ENCODE measurements around the gene NR4A3. TPM values are rescaled to one million over a fixed set of nuclear protein-coding genes. Genes with fewer than 3 reads are reported as not detected.
A peak's percentile ranks its signal among the peaks of the same experiment; 100 is the strongest.

NR4A3 gene
- total and polyA plus RNA-seq, 9 of the 15 experiments (the other 6 are each of a cell fraction or from before 2014, with no cell fraction given) = 0.04 to 0.07 TPM; not detected in 7

DNA sequence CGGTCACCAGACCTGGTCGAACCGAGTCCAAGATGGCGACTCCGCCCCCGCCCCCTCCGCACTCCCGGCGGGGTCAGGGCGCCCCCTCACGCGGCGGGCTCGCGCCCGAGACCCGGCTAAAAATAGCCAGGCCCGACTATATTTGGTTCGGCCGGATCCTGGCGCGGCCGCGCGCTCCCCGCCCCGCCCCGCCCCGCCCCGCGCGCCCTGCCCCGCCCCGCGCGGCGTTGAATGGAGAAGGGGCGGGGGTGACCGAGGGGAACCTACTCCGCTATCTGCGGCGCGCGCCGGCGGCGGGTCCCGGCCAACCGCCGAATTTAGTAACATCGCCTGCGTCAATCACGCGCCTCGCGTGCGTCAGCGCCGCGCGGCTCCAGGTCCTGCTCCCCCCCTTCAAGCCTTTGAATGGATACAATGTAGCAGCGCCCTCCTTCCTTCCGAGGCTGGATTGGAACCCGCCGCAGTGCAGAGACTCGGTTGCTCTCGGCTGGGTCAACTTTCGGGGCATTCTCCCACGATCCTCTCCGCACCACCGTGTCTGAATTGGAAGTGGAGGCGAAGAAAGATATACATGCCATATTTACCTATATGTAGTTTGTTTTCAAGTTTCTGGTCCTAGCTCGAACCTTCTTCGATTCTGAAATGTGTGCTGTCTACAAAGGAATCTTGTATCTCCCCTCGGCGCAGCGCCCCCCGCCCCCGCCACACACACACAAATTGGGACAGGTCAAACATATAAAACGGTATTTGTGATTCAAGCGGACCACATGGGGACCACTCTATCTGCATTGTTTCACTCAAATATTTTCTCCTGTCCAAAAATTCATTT, 1.6 kb upstream of the NR4A3 start (continued):
- TF ChIP-seq CSDE1 (IDR thresholded peaks at IDR 0.05) = peak in 1 of 2 experiments; percentile 15; a peak in 1 of 4 replicates
- TF ChIP-seq GATA2 (CRISPR knock-in tag; IDR thresholded peaks at IDR 0.05) = no peak
- TF ChIP-seq POU5F1 (IDR thresholded peaks at IDR 0.05; ENCODE audit: borderline replicate concordance, low read depth, low read length, partially characterized antibody) = no peak
- 0 out of 4 replicates have a peak, but pooled peaks of 1 of the 2 experiments have one; percentile 6 for TF ChIP-seq TRIM24 (IDR thresholded peaks at IDR 0.05)
- TF ChIP-seq FUS (optimal IDR thresholded peaks at IDR 0.05; ENCODE audit: low read depth, low read length) = peak; percentile 1
- TF ChIP-seq ZNF778 (CRISPR knock-in tag; IDR thresholded peaks at IDR 0.05) = no peak
- TF ChIP-seq, protein P1, sequence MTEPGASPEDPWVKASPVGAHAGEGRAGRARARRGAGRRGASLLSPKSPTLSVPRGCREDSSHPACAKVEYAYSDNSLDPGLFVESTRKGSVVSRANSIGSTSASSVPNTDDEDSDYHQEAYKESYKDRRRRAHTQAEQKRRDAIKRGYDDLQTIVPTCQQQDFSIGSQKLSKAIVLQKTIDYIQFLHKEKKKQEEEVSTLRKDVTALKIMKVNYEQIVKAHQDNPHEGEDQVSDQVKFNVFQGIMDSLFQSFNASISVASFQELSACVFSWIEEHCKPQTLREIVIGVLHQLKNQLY (CRISPR knock-in tag; conservative IDR thresholded peaks at IDR 0.05) = no peak
- no peak for TF ChIP-seq CHD1 (IDR thresholded peaks at IDR 0.05; ENCODE audit: low read length)
- no peak for TF ChIP-seq ZNF436 (CRISPR knock-in tag; IDR thresholded peaks at IDR 0.05)
- no peak for TF ChIP-seq PYGO2 (tag; IDR thresholded peaks at IDR 0.05)
- no peak for TF ChIP-seq PHF21A (IDR thresholded peaks at IDR 0.05; ENCODE audit: borderline replicate concordance, low read depth)
- TF ChIP-seq, protein P2, sequence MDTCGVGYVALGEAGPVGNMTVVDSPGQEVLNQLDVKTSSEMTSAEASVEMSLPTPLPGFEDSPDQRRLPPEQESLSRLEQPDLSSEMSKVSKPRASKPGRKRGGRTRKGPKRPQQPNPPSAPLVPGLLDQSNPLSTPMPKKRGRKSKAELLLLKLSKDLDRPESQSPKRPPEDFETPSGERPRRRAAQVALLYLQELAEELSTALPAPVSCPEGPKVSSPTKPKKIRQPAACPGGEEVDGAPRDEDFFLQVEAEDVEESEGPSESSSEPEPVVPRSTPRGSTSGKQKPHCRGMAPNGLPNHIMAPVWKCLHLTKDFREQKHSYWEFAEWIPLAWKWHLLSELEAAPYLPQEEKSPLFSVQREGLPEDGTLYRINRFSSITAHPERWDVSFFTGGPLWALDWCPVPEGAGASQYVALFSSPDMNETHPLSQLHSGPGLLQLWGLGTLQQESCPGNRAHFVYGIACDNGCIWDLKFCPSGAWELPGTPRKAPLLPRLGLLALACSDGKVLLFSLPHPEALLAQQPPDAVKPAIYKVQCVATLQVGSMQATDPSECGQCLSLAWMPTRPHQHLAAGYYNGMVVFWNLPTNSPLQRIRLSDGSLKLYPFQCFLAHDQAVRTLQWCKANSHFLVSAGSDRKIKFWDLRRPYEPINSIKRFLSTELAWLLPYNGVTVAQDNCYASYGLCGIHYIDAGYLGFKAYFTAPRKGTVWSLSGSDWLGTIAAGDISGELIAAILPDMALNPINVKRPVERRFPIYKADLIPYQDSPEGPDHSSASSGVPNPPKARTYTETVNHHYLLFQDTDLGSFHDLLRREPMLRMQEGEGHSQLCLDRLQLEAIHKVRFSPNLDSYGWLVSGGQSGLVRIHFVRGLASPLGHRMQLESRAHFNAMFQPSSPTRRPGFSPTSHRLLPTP (IDR thresholded peaks at IDR 0.05; ENCODE audit: borderline replicate concordance, extremely low read depth, insufficient read length) = no peak
- TF ChIP-seq, protein P3, sequence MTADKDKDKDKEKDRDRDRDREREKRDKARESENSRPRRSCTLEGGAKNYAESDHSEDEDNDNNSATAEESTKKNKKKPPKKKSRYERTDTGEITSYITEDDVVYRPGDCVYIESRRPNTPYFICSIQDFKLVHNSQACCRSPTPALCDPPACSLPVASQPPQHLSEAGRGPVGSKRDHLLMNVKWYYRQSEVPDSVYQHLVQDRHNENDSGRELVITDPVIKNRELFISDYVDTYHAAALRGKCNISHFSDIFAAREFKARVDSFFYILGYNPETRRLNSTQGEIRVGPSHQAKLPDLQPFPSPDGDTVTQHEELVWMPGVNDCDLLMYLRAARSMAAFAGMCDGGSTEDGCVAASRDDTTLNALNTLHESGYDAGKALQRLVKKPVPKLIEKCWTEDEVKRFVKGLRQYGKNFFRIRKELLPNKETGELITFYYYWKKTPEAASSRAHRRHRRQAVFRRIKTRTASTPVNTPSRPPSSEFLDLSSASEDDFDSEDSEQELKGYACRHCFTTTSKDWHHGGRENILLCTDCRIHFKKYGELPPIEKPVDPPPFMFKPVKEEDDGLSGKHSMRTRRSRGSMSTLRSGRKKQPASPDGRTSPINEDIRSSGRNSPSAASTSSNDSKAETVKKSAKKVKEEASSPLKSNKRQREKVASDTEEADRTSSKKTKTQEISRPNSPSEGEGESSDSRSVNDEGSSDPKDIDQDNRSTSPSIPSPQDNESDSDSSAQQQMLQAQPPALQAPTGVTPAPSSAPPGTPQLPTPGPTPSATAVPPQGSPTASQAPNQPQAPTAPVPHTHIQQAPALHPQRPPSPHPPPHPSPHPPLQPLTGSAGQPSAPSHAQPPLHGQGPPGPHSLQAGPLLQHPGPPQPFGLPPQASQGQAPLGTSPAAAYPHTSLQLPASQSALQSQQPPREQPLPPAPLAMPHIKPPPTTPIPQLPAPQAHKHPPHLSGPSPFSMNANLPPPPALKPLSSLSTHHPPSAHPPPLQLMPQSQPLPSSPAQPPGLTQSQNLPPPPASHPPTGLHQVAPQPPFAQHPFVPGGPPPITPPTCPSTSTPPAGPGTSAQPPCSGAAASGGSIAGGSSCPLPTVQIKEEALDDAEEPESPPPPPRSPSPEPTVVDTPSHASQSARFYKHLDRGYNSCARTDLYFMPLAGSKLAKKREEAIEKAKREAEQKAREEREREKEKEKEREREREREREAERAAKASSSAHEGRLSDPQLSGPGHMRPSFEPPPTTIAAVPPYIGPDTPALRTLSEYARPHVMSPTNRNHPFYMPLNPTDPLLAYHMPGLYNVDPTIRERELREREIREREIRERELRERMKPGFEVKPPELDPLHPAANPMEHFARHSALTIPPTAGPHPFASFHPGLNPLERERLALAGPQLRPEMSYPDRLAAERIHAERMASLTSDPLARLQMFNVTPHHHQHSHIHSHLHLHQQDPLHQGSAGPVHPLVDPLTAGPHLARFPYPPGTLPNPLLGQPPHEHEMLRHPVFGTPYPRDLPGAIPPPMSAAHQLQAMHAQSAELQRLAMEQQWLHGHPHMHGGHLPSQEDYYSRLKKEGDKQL (CRISPR knock-in tag; IDR thresholded peaks at IDR 0.05; ENCODE audit: borderline replicate concordance) = no peak
- no peak for TF ChIP-seq ZNF507 (tag; conservative IDR thresholded peaks at IDR 0.05)
- TF ChIP-seq RBM15 (IDR thresholded peaks at IDR 0.05; ENCODE audit: insufficient read depth, low read length) = no peak
- no peak for TF ChIP-seq HNRNPK (IDR thresholded peaks at IDR 0.05; ENCODE audit: low read depth, low read length, poor library complexity, severe bottlenecking)
- no peak for TF ChIP-seq TEAD4 (IDR thresholded peaks at IDR 0.05; ENCODE audit: low read length)
- TF ChIP-seq TEAD4 (CRISPR knock-in tag; IDR thresholded peaks at IDR 0.05; ENCODE audit: borderline replicate concordance) = no peak
